Inferior parietal cortex (tissue), 1 donor: ENCODE data around the gene STPG1.

ENCODE experiments used
- DNase-seq: peaks from one replicate; pipeline ENCODE4 v3.0.0-alpha.2; 2016; ENCODE audit errors: extremely low spot score

The STPG1 gene

DNA sequence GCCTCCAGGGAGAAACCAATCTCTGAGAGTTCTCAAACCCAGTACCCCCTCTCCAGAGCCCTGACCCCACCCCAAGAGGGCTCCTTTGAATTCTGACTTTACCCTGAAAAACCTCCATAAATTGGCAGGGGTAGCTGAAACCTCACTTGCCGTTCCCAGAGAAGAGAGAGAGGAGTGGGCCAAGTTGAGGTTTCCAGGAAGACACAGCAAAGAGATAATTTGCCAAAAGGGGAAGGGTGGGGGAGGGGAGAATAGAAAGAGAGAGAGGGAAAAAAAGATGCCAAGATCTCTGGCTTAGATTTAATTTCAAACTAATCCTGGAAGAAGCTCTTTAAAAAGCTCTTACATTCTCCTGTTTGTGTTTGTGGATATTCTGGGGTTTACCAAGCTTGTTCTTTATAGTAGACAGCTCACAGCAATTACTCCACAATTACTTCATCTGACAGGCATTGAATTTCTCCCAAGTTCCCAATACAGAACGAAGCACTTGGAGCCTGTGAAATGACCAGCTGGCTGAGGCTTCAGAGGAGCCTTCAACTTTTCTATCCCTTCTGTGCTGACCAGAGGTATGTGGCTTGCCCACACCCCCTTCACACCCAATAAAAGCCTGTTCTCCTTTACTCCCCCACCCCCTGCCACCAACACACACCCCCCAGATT is 95.5 kb downstream of the STPG1 start:
- DNase-seq, result no peak

DNA sequence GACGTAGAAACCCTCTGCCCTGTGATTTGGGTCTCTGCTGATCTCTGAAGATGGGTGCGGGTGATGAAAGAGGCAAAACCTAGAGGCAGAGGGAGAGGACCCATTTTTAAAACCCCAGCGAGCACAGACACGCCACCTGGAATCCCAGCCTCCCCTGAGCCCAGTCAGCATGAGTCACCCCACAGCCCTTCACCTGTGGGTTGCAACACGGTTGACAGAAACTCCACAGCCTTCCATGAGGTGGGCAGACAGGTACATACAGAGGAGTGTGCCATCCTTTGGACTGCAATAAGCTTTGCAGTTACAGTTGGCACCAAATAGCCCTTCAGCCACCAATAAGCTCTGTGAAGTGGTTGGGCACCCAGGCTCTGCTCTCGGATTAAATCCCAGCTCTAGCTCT is 96.5 kb downstream of the STPG1 start:
- no peak for DNase-seq

DNA sequence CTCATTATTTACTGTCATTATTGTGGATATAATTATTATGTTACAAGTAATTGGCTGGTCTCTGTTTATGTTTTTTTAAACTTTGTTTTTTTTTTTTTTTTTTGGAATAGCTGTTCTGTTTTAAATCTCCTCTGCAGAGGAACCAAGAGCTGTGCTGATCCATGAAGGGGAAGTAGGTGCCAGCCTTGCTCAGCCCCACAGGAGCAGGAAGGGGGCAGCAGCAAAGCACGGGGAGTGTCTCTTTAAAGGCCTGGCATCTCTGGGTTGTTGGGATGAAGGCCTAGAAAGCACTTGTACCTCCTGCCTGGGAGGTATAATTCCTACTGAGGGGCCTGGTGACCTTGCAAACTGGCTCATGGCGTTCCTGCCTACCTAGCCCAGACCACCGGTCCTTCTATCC is 96.9 kb downstream of the STPG1 start:
- no peak for DNase-seq

DNA sequence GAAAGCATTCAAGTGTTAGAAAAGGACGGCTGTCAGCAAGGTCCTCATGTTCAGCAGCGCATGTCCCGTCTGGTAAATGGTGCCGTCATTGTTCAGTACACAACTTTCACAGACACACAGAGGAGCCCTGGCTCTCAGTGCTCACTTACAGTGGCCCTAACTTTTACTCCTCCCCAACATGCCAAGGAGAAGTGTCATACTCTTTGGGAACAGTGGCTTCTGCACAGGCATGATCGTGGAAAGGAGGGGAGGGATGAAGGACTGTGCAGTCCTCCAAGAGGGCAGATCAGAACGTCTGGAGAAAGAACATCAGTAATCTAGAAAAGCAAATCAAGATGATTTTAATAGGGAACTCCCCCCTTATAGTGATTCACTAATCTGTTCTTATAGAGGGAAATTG is 98.2 kb downstream of the STPG1 start:
- no peak for DNase-seq

DNA sequence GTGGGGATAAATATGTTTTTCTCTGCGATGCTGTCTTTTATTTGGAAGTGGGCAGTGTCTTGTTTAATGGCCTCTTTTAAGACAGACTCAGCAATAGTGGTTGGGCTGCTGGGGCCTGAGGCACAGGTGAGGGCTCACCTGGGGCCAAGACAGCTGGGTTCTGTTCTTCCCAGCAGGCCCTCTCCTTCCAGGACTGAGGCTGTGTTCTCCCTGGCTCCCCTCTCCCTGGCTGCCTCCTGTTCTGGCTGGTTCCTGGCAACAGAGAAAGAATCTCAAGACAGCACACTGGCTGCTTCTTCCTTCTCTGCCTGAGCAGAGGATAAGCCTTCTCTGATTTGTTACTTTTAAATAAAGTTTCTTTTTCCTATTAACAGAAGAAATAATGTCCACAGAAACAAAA is 101.8 kb downstream of the STPG1 start:
- no peak for DNase-seq

DNA sequence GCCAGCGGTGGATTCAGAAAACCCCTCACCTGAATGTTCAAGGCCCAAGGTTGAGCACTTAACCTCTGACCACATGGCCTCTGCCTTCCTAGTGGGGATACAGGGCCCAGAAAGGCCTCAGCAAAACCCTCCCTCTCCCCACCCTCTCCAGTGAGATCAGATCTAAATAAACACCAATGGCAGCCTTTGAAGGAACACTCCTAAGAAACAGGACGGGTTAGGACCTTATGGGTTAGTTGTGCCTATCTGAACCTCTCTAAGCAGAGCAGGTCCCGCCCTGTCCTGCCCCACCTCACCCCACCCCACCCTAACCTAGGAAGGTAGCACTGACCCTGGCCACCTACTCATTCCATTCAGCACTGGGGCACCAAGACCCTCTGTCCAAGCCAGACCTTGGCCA is 102.3 kb downstream of the STPG1 start:
- no peak for DNase-seq

- no peak for DNase-seq
These were observed 103.7 kb downstream of the STPG1 start for GRCh38 chr1:24309762-24310485.

GRCh38 chr1:24308365-24309015 is 105.1 kb downstream of the STPG1 start:
- DNase-seq, result no peak
